ENCODE data around the gene CHMP1B. TPM values are rescaled to one million over a fixed set of nuclear protein-coding genes. Genes with fewer than 3 reads are reported as not detected.
A peak's percentile ranks its signal among the peaks of the same experiment; 100 is the strongest.

The CHMP1B gene, protein sequence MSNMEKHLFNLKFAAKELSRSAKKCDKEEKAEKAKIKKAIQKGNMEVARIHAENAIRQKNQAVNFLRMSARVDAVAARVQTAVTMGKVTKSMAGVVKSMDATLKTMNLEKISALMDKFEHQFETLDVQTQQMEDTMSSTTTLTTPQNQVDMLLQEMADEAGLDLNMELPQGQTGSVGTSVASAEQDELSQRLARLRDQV
- 10 to 100 TPM; 75.4 to 99.5 (median 85.9) TPM for total RNA-seq

DNA sequence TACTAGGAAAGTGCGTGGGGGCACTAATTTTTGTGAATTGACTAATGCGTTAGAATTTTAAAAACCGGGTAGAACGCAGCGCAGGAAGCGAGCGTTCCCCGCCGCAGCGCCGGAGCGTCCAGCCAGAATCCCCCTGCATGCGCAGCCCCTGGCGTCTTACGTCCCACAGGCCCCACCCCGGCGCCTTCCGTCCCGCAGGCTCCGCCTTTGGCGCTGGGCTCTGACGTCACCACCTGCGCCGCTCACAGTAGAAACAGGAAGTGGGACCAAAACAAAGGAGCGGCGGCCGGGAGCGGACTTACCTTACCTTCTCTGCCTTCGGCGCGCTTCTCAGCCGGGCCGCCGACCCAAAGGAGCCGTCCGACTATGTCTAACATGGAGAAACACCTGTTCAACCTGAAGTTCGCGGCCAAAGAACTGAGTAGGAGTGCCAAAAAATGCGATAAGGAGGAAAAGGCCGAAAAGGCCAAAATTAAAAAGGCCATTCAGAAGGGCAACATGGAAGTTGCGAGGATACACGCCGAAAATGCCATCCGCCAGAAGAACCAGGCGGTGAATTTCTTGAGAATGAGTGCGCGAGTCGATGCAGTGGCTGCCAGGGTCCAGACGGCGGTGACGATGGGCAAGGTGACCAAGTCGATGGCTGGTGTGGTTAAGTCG is at the start of gene CHMP1B:
Gene CHMP1B, plus strand, starts transcription at position 268 of the 660 bp plus-strand sequence. Its CDS starts 99 bp downstream, at position 367.
- TF ChIP-seq, protein P1, sequence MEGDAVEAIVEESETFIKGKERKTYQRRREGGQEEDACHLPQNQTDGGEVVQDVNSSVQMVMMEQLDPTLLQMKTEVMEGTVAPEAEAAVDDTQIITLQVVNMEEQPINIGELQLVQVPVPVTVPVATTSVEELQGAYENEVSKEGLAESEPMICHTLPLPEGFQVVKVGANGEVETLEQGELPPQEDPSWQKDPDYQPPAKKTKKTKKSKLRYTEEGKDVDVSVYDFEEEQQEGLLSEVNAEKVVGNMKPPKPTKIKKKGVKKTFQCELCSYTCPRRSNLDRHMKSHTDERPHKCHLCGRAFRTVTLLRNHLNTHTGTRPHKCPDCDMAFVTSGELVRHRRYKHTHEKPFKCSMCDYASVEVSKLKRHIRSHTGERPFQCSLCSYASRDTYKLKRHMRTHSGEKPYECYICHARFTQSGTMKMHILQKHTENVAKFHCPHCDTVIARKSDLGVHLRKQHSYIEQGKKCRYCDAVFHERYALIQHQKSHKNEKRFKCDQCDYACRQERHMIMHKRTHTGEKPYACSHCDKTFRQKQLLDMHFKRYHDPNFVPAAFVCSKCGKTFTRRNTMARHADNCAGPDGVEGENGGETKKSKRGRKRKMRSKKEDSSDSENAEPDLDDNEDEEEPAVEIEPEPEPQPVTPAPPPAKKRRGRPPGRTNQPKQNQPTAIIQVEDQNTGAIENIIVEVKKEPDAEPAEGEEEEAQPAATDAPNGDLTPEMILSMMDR (IDR thresholded peaks at IDR 0.05) = peak in 3 of 6 experiments; percentile 9 to 20 (median 11)
- peak; percentile 97 to 99 for TF ChIP-seq POLR2A (IDR thresholded peaks at IDR 0.05)
- Histone ChIP-seq H3K4me3 (replicated peaks in 1 of 3) (peak within 1 kb of the TSS; percentile 74 to 100 (median 93)), H3K4me1 (peaks cover 16 to 27% of the 10 kb centered on the region in 2 donors), H3K36me3 (no peaks in the 10 kb centered on the region), H3K27ac (peak within 1 kb of the TSS; percentile 95 to 96 (median 95)), H3K9me3 (no peaks in the 10 kb centered on the region), H3K27me3 (no peaks in the 10 kb centered on the region)
- 0 to 2% methylated on average over 35 to 51 of the region's 53 CpGs for WGBS, 2 donors
- peak; percentile 98 to 99 for DNase-seq
- intact Hi-C loops (cut with DNase I) = loop anchor here (10.0 kb wide), 2 partner anchors 54 to 174 kb away; partner anchors contain the start of gene MPPE1

DNA sequence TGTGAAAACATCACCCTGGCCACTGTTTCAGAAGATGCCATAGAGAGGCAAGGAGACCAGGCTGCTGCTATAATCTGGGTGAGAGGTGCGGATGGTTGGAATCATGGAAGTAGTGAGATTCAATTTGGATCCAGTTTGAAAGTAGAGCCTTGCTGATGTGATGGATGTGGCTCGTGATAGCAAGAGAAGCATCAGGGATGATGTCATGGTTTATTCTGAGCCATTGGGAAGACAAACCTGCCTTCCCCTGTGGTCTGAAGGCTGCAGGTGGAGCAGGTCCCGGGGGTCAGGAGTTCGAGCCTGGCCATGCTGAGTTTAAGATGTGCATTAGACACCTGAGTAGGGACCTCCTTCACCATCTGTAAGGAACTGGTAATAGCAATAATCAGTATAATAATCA is 49.6 kb upstream of the CHMP1B start:
- 91 to 93% methylated on average over 4 of the region's 4 CpGs for WGBS, 2 donors
- H3K4me1 ChIP-seq = no peaks in the 10 kb centered on the region
- no peak overlapping the region for H3K4me3 ChIP-seq (replicated peaks in 1 of 3)
- intact Hi-C loops (cut with DNase I) = no loop called here
- H3K27ac ChIP-seq = no peak overlapping the region
- no peak for DNase-seq
- H3K36me3 ChIP-seq = no peaks in the 10 kb centered on the region
- H3K9me3 ChIP-seq = no peaks in the 10 kb centered on the region
- TF ChIP-seq, protein P1 (IDR thresholded peaks at IDR 0.05) = no peak
- no peak for TF ChIP-seq POLR2A (IDR thresholded peaks at IDR 0.05)
- H3K27me3 ChIP-seq = no peaks in the 10 kb centered on the region

DNA sequence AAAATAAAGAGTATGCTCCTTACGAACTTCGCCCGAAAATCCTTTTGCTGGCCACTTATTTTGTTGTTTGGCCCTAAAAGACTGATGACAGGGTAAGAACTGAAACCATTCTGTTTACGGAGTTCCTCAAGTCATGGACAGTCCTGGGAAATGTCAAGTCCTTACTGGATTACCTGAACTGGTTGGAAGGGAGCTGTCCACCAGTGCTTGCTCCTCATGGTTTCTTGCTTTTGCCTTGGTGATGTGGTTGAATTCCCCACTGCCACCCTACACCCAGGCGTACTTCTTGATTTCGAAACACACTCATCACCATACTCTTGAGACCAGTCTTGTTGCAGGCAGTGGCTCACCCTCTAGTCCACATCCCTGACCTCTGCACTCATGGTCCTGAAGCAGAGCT is 49.1 kb upstream of the CHMP1B start:
- H3K36me3 ChIP-seq = no peaks in the 10 kb centered on the region
- H3K27ac ChIP-seq = no peak overlapping the region
- WGBS, 2 donors = 93% methylated on average over 6 of the region's 6 CpGs
- H3K27me3 ChIP-seq = no peaks in the 10 kb centered on the region
- no peak for DNase-seq
- H3K4me3 ChIP-seq (replicated peaks in 1 of 3) = no peak overlapping the region
- intact Hi-C loops (cut with DNase I) = no loop called here
- TF ChIP-seq, protein P1 (IDR thresholded peaks at IDR 0.05) = no peak
- no peaks in the 10 kb centered on the region for H3K4me1 ChIP-seq
- H3K9me3 ChIP-seq = no peaks in the 10 kb centered on the region

DNA sequence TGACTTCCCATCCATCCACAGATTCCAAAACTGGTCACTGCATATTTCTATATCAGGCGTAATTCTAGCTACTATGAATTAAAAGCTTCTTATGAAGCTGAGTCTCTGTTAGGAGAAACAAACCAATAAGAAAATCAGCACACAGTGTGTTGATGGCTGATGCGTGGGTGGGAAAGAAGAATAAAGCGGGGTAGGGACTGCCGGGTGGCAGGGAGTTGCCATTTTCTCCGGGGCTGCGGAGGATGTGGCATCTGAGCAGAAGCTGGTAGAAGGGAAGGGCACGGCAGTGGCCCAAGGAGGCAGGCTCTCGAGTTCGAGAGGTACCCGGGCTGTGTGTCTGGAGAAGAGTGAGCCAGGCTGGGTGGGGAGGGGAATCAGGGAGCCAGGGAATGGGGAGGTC is 48.6 kb upstream of the CHMP1B start:
- no peak for DNase-seq
- TF ChIP-seq, protein P1 (IDR thresholded peaks at IDR 0.05) = no peak
- TF ChIP-seq POLR2A (IDR thresholded peaks at IDR 0.05) = no peak
- H3K27ac ChIP-seq = no peak overlapping the region
- WGBS, 2 donors = 91 to 92% methylated on average over 10 of the region's 10 CpGs
- H3K4me3 ChIP-seq (replicated peaks in 1 of 3) = no peak overlapping the region
- H3K4me1 ChIP-seq = no peaks in the 10 kb centered on the region
- intact Hi-C loops (cut with DNase I) = no loop called here
- H3K9me3 ChIP-seq = no peaks in the 10 kb centered on the region
- no peaks in the 10 kb centered on the region for H3K36me3 ChIP-seq
- no peaks in the 10 kb centered on the region for H3K27me3 ChIP-seq

DNA sequence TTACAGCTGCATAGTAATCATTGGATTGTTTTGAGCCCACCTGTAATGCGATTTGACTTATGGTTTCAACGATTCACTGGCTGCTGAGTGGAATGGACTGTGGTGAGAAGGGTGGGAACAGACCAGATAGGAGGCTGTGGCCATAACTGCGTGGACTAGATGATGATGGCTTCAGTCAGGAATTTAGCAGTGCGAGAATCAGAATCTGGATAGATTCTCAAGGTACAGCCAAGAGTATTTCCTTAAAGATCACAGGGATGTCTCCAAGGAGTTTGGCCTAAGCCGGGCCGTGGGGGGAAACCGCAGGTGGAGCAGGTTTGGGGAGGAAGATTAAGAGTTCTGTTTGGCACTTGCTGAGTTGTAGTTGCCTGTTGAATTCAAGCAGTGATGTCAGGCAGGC is 44.0 kb upstream of the CHMP1B start:
- Histone ChIP-seq H3K4me3 (replicated peaks in 1 of 3) (no peak overlapping the region), H3K36me3 (no peaks in the 10 kb centered on the region), H3K27me3 (no peaks in the 10 kb centered on the region), H3K4me1 (no peaks in the 10 kb centered on the region), H3K9me3 (no peaks in the 10 kb centered on the region), H3K27ac (no peak overlapping the region)
- whole genome bisulfite sequencing, 2 donors = 89 to 92% methylated on average over 7 of the region's 7 CpGs
- TF ChIP-seq, protein P1 (IDR thresholded peaks at IDR 0.05) = no peak
- no peak for TF ChIP-seq POLR2A (IDR thresholded peaks at IDR 0.05)
- intact Hi-C loops (cut with DNase I) = no loop called here
- no peak for DNase-seq
